ENCODE measurements around the gene OR8B12.

The OR8B12 gene

DNA sequence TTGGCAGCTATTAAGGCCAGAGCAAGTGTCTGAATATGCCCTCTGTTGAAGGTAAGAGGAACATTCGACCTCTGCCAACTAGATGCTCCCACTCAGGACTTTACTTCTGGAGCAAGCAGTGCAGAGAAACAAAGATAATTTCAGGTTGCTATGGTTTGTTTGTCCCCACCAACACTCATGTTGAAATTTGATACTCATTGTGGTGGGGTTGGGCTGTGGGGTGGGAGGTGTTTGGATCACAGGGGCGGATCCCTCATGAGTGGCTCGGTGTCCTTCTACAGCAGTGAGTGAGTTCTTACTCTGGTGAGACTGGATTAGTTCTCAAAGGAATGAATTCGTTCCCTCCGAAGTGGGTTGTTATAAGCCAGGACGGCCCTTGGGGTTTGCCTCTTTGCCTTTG is 38.4 kb upstream of the OR8B12 start:
- TF ChIP-seq, protein P1, sequence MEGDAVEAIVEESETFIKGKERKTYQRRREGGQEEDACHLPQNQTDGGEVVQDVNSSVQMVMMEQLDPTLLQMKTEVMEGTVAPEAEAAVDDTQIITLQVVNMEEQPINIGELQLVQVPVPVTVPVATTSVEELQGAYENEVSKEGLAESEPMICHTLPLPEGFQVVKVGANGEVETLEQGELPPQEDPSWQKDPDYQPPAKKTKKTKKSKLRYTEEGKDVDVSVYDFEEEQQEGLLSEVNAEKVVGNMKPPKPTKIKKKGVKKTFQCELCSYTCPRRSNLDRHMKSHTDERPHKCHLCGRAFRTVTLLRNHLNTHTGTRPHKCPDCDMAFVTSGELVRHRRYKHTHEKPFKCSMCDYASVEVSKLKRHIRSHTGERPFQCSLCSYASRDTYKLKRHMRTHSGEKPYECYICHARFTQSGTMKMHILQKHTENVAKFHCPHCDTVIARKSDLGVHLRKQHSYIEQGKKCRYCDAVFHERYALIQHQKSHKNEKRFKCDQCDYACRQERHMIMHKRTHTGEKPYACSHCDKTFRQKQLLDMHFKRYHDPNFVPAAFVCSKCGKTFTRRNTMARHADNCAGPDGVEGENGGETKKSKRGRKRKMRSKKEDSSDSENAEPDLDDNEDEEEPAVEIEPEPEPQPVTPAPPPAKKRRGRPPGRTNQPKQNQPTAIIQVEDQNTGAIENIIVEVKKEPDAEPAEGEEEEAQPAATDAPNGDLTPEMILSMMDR (IDR thresholded peaks at IDR 0.05; ENCODE audit: low read depth, low read length), result no peak
- H3K4me3 ChIP-seq (ENCODE audit: low read depth, low read length), result no peak overlapping the region

DNA sequence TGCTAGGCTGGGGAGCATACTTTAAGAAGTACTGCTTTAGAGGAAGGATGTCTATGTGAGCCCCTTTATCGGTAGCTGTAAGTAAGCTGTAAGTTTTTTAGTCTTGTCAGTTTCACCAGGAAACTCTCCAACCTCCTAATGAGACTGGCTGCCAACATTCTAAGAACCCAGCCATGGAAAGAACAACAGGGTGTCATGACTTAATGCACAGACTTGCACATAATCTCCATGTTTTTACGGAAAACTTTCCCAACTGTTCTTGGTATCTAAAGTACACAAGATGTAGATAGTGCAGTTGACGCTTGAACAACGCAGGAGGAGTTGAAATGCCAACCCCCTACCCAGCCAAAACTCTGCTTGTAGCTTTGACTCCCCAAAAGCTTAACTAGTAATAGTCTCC is 35.3 kb upstream of the OR8B12 start:
- H3K4me3 ChIP-seq (ENCODE audit: low read depth, low read length), result no peak overlapping the region
- TF ChIP-seq, protein P1 (IDR thresholded peaks at IDR 0.05; ENCODE audit: low read depth, low read length), result no peak

DNA sequence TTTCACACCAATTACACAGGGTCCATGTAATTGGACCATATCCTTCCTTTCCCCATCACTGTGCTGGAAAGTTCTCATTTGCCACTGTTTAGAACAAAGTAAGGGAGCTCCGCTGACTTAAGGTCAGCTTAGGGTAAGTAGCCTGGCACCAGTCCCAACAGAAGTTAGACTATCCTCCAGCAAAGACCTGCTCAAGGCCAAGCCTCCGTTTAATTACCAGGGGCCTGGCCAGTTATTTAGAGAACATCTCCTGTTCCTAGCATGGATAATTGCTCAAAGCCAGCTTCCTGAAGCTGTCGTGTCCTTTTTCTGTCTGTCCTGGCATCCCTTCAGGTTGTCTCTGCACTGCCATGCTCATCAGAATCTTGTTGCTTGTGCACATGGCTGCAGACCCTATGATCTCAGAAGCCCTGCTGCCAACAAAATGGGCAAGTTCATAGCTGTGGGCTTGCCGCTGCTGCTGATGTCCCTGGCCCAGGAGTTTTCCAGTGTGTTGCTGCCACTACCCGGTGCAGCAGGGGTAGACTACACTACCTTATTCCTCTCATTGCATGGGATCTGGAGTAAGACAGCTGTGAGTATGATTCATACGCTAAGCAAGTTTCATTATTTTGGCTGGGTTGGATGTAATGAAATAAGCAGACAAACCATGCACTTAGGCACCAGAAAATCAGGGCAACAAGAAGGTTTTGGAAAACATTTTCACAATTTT is 34.4 kb upstream of the OR8B12 start:
- TF ChIP-seq, protein P1 (IDR thresholded peaks at IDR 0.05; ENCODE audit: low read depth, low read length), result no peak
- no peak overlapping the region for H3K4me3 ChIP-seq (ENCODE audit: low read depth, low read length)

DNA sequence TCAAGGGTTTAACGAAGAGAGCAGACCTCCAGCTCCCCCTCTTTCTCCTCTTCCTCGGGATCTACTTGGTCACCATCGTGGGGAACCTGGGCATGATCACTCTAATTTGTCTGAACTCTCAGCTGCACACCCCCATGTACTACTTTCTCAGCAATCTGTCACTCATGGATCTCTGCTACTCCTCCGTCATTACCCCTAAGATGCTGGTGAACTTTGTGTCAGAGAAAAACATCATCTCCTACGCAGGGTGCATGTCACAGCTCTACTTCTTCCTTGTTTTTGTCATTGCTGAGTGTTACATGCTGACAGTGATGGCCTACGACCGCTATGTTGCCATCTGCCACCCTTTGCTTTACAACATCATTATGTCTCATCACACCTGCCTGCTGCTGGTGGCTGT is 26.7 kb upstream of the OR8B12 start:
- TF ChIP-seq, protein P1 (IDR thresholded peaks at IDR 0.05; ENCODE audit: low read depth, low read length), result no peak
- H3K4me3 ChIP-seq (ENCODE audit: low read depth, low read length), result no peak overlapping the region

DNA sequence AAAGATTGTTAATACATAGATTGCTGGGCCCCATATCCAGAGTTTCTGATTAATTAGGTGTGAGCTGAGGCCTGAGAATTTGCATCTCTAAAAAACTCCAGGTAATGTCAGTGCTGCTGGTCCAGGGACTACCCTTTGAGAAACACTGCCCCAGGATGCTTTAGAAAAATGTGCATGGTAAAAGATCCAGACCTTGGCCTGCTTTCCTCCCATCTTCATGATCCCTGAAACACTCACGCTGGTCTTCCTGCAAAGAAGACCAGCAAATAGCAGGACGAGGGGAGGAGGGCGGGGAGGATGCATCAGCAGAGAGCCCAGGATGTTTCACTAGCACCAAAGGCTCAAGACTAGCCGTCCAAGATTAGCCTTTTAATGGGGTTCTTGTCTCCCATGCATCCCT is 26.2 kb upstream of the OR8B12 start, which contains the start of gene OR8A1:
Gene OR8A1, plus strand, starts transcription at position 301 of the 400 bp plus-strand sequence. CDS start 123 bp downstream, outside the sequence.
- TF ChIP-seq, protein P1 (IDR thresholded peaks at IDR 0.05; ENCODE audit: low read depth, low read length), result no peak
- no peak within 1 kb of the TSS for H3K4me3 ChIP-seq (ENCODE audit: low read depth, low read length)

DNA sequence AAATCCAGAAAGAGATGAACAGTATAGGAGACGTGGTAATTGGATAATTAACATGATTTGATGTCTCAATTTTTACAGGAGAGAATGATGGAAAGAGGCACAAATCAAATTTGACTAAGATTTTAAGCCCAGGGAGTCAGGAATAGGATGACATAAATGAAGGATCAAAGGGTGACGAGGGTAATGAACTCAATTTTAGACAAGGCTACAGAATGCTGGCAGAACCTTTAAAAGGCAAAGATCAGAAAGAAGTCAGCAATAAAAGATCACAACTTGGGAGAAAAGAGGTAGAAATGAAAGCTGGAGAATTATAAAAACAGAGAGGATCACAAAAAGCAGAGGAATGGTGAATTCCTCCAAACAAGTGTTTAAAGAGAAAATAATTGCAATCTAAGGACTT is 13.4 kb upstream of the OR8B12 start:
- H3K4me3 ChIP-seq (ENCODE audit: low read depth, low read length), result no peak overlapping the region
- TF ChIP-seq, protein P1 (IDR thresholded peaks at IDR 0.05; ENCODE audit: low read depth, low read length), result no peak

DNA sequence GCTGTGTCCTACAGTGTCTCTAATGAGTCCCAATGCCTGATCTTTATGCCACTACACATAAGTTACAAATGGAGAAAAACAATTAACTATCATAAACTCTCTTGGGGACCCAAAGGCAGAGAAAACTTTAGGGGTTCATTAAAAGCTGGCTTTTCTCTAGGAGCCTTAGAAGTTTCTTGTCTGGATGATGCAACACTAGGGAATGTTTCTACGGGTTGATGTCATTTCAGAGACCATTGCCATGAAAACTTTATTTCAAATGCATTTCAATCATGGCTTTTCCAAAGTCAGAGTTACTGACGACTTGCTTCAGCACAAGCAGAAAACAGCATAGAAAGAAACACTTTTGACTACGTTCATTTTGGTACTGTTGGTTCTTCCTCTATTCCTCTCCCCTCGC is 8.5 kb upstream of the OR8B12 start:
- H3K4me3 ChIP-seq (ENCODE audit: low read depth, low read length), result no peak overlapping the region
- TF ChIP-seq, protein P1 (IDR thresholded peaks at IDR 0.05; ENCODE audit: low read depth, low read length), result no peak
